Gastroesophageal sphincter (tissue), 4 donors: ENCODE results near the gene SLAMF1. TPM values are rescaled to one million over a fixed set of nuclear protein-coding genes. Genes with fewer than 3 reads are reported as not detected.

Experiments
- ATAC-seq: fragments of 150-250 bp; one replicate; pipeline ENCODE4 v1.9.1; 2016; ENCODE audit warnings: mild to moderate bottlenecking, moderate library complexity
- H3K27ac ChIP-seq, 4 donors: fragments of 200-600 bp; sonication (generic) in 3 of 4; 1 replicate in 3 of 4; 2 replicates in 1 of 4; pipeline ENCODE4 v1.5.1; 2016 to 2019
- H3K27me3 ChIP-seq: fragments of 200-600 bp; sonication (generic); one replicate; pipeline ENCODE4 v1.5.1; 2019
- H3K36me3 ChIP-seq, 2 donors: fragments of 200-600 bp; sonication (generic); one replicate each; pipeline ENCODE4 v1.5.1; 2019; ENCODE audit warnings: control low read depth in 1 of 2
- H3K4me1 ChIP-seq, 3 donors: fragments of 200-600 bp; sonication (generic); 1 replicate in 2 of 3; 2 replicates in 1 of 3; pipeline ENCODE4 v1.5.1; 2016 to 2019; ENCODE audit warnings: control low read depth in 2 of 3
- H3K4me3 ChIP-seq, 2 donors: fragments of 200-600 bp; sonication (generic); one replicate each; pipeline ENCODE4 v1.5.1; 2019; ENCODE audit warnings: mild to moderate bottlenecking in 1 of 2, moderate library complexity in 1 of 2
- H3K9me3 ChIP-seq, 3 donors: fragments of 200-600 bp; sonication (generic); one replicate each; pipeline ENCODE4 v1.5.1; 2017 to 2019; ENCODE audit warnings: control low read depth in 2 of 3
- CTCF ChIP-seq, 4 experiments: fragments of 200-600 bp in 2 of 4; fragments of 450-650 bp in 2 of 4; sonication (generic) in 1 of 4; IDR thresholded peaks; one replicate each; pipeline ENCODE4 v1.5.1; 2017 to 2019; ENCODE audit warnings: antibody characterized with exemption in 4 of 4, mild to moderate bottlenecking in 2 of 4, moderate library complexity in 2 of 4
- EP300 ChIP-seq: sonication (generic); formaldehyde crosslinking; IDR thresholded peaks from one replicate; pipeline ENCODE4 v1.6.1; 2017; ENCODE audit warnings: antibody characterized with exemption, mild to moderate bottlenecking
- POLR2A ChIP-seq, 2 donors: fragments of 450-650 bp; IDR thresholded peaks; one replicate each; pipeline ENCODE4 v1.6.1; 2017; ENCODE audit warnings: antibody characterized with exemption in 2 of 2, mild to moderate bottlenecking in 2 of 2, moderate library complexity in 1 of 2
- POLR2AphosphoS5 ChIP-seq: sonication (generic); formaldehyde crosslinking; IDR thresholded peaks from one replicate; pipeline ENCODE4 v1.6.1; 2017; ENCODE audit warnings: antibody characterized with exemption
- WGBS, 2 donors: methylation state at CpG; one replicate each; pipeline ENCODE4 v1.1.5; 2018; ENCODE audit warnings: low coverage in 1 of 2; 5-methylcytosine and 5-hydroxymethylcytosine counted together
- total RNA-seq, 4 donors: library from RNA; depleted of rRNA; stranded (reverse); fragments of >200 nt; gene quantifications; one replicate each; pipeline ENCODE4 v1.1.0, GENCODE V29; 2016

The SLAMF1 gene
- total RNA-seq, 4 donors from 2014 or later: 0.12 to 2.8 (median 1.2) TPM; not detected in 1

- WGBS, 2 donors: 72 to 100% methylated on average over 1 to 4 of the region's 4 CpGs
- no peaks in the 10 kb centered on the region for H3K9me3 ChIP-seq
- no peak overlapping the region for H3K4me3 ChIP-seq
- no peak for TF ChIP-seq CTCF (IDR thresholded peaks at IDR 0.05)
- no peak for TF ChIP-seq POLR2AphosphoS5
- TF ChIP-seq EP300: no peak
- TF ChIP-seq POLR2A (IDR thresholded peaks at IDR 0.05): no peak
- no peaks in the 10 kb centered on the region for H3K36me3 ChIP-seq
- no peak overlapping the region for H3K27ac ChIP-seq
- no peaks in the 10 kb centered on the region for H3K27me3 ChIP-seq
- no peak for ATAC-seq
- no peaks in the 10 kb centered on the region for H3K4me1 ChIP-seq
Measured at GRCh38 chr1:160619742-160620277, 27.0 kb downstream of the SLAMF1 start.

- 88 to 100% methylated on average over 3 of the region's 3 CpGs for WGBS, 2 donors
Measured at GRCh38 chr1:160618763-160619274, 28.0 kb downstream of the SLAMF1 start.

GRCh38 chr1:160618327-160618726 lies 28.5 kb downstream of the SLAMF1 start:
- no peak for ATAC-seq
- WGBS, 2 donors: 57 to 60% methylated on average over 1 of the region's 1 CpG

More at GRCh38 chr1:160618763-160619274, 28.0 kb downstream of the SLAMF1 start:
- no peak for TF ChIP-seq EP300
- TF ChIP-seq POLR2A (IDR thresholded peaks at IDR 0.05): no peak
- TF ChIP-seq POLR2AphosphoS5: no peak
- peak in 1 of 4 experiments; percentile 10 for TF ChIP-seq CTCF (IDR thresholded peaks at IDR 0.05)
- Histone ChIP-seq H3K4me1 (no peaks in the 10 kb centered on the region), H3K4me3 (no peak overlapping the region), H3K9me3 (no peaks in the 10 kb centered on the region), H3K36me3 (no peaks in the 10 kb centered on the region), H3K27ac (no peak overlapping the region), H3K27me3 (peaks cover 7% of the 10 kb centered on the region)
- no peak for ATAC-seq

GRCh38 chr1:160615660-160616059 lies 31.2 kb downstream of the SLAMF1 start:
- no peak for ATAC-seq
- no peaks in the 10 kb centered on the region for H3K36me3 ChIP-seq
- WGBS, 2 donors: 48 to 89% methylated on average over 2 of the region's 2 CpGs
- H3K27me3 ChIP-seq: peaks cover 14% of the 10 kb centered on the region
- H3K4me3 ChIP-seq: no peak overlapping the region
- H3K4me1 ChIP-seq: no peaks in the 10 kb centered on the region
- H3K9me3 ChIP-seq: no peaks in the 10 kb centered on the region
- TF ChIP-seq EP300 (no peak), POLR2A (IDR thresholded peaks at IDR 0.05) (no peak), POLR2AphosphoS5 (no peak), CTCF (IDR thresholded peaks at IDR 0.05) (no peak)
- H3K27ac ChIP-seq: no peak overlapping the region

More at GRCh38 chr1:160618327-160618726, 28.5 kb downstream of the SLAMF1 start:
- Histone ChIP-seq H3K9me3 (no peaks in the 10 kb centered on the region), H3K36me3 (no peaks in the 10 kb centered on the region), H3K4me3 (no peak overlapping the region), H3K27ac (no peak overlapping the region), H3K27me3 (peaks cover 9% of the 10 kb centered on the region), H3K4me1 (no peaks in the 10 kb centered on the region)
- TF ChIP-seq POLR2AphosphoS5 (no peak), EP300 (no peak), POLR2A (IDR thresholded peaks at IDR 0.05) (no peak), CTCF (IDR thresholded peaks at IDR 0.05) (no peak)

- H3K27me3 ChIP-seq: peaks cover 14% of the 10 kb centered on the region
- no peak overlapping the region for H3K27ac ChIP-seq
- H3K4me1 ChIP-seq: no peaks in the 10 kb centered on the region
- H3K9me3 ChIP-seq: no peaks in the 10 kb centered on the region
- no peak for ATAC-seq
- H3K36me3 ChIP-seq: no peaks in the 10 kb centered on the region
- TF ChIP-seq EP300 (no peak), POLR2A (IDR thresholded peaks at IDR 0.05) (no peak), CTCF (IDR thresholded peaks at IDR 0.05) (no peak), POLR2AphosphoS5 (no peak)
- no peak overlapping the region for H3K4me3 ChIP-seq
- WGBS, 2 donors: 69 to 76% methylated on average over 2 to 5 of the region's 5 CpGs
Measured at GRCh38 chr1:160614410-160614809, 32.4 kb downstream of the SLAMF1 start.
